Activated CD8-positive, alpha-beta memory T cell treated with anti-CD3 and anti-CD28 coated beads for 48 hours (primary cell): ENCODE measurements around the gene NOC2L.
"Not testable (repeated sequence)": the region's sequence is repeated elsewhere in the genome, so short reads cannot be mapped to it uniquely, and the experiment has no call there.

Experiments used
- DNase-seq, 3 experiments: peaks; one replicate each; pipeline ENCODE4 v3.0.0-alpha.2; 2020; ENCODE audit warnings: low read depth in 2 of 3, low spot score in 2 of 3

The NOC2L gene

GRCh38 chr1:994546-994945 is 35.5 kb upstream of the NOC2L start:
- not testable (repeated sequence) for DNase-seq

GRCh38 chr1:993379-993995 is 34.4 kb upstream of the NOC2L start:
- DNase-seq: no peak

- DNase-seq: no peak
These were observed 33.3 kb upstream of the NOC2L start for GRCh38 chr1:992362-992761.

- DNase-seq: no peak
These were observed 32.8 kb upstream of the NOC2L start for GRCh38 chr1:991895-992294.

GRCh38 chr1:991275-991674 is 32.2 kb upstream of the NOC2L start:
- not testable (repeated sequence) for DNase-seq

GRCh38 chr1:988061-988460 is 29.0 kb upstream of the NOC2L start:
- DNase-seq: not testable (repeated sequence)

- DNase-seq: no peak
These were observed 26.1 kb upstream of the NOC2L start for GRCh38 chr1:985126-985525.

GRCh38 chr1:984476-984814 is 25.4 kb upstream of the NOC2L start:
- no peak for DNase-seq

GRCh38 chr1:983798-984475 is 24.9 kb upstream of the NOC2L start:
- DNase-seq: peak in 1 of 3 experiments; percentile 61

GRCh38 chr1:982765-983436 is 23.8 kb upstream of the NOC2L start:
- DNase-seq: no peak

GRCh38 chr1:981955-982558 is 23.0 kb upstream of the NOC2L start, which contains the start of gene PERM1:
Gene PERM1 (minus strand): TSS chr1:982093. CDS start chr1:981029, 1,064 bp downstream.
- DNase-seq: no peak

- DNase-seq: no peak
These were observed 22.5 kb upstream of the NOC2L start for GRCh38 chr1:981491-981954.

GRCh38 chr1:980602-981395 is 21.7 kb upstream of the NOC2L start:
- DNase-seq: no peak

GRCh38 chr1:980137-980571 is 21.1 kb upstream of the NOC2L start:
- no peak for DNase-seq

- DNase-seq: no peak
These were observed 20.7 kb upstream of the NOC2L start for GRCh38 chr1:979744-980072.

GRCh38 chr1:978835-979743 is 20.0 kb upstream of the NOC2L start:
- no peak for DNase-seq

GRCh38 chr1:978069-978834 is 19.2 kb upstream of the NOC2L start:
- DNase-seq: no peak

GRCh38 chr1:976791-977190 is 17.7 kb upstream of the NOC2L start:
- not testable (repeated sequence) for DNase-seq
